HepG2 (cell line): ENCODE measurements around the gene WDR37. TPM values are rescaled to one million over a fixed set of nuclear protein-coding genes. Genes with fewer than 3 reads are reported as not detected.

Experiments
- ERF ChIP-seq: IDR thresholded peaks from 2 replicates; pipeline ENCODE4 v1.6.1; 2018; ENCODE audit warnings: missing biosample characterization, missing genetic modification reagents
- GATA4 ChIP-seq: sonication (generic); IDR thresholded peaks from 2 replicates; pipeline ENCODE4 v1.6.1; 2016; ENCODE audit warnings: antibody characterized with exemption, low read depth, borderline replicate concordance
- MNT ChIP-seq: fragments of 450-650 bp; IDR thresholded peaks from 2 replicates; pipeline ENCODE4 v1.6.1; 2016
- NCOA5 ChIP-seq: sonication (generic); formaldehyde crosslinking; IDR thresholded peaks from 2 replicates; pipeline ENCODE4 v1.4.0; 2020; ENCODE audit warnings: missing genetic modification reagents
- TCF7L2 ChIP-seq: IDR thresholded peaks from 2 replicates; pipeline ENCODE4 v1.6.1; 2011; ENCODE audit warnings: mild to moderate bottlenecking, low read depth, low read length, moderate library complexity
- TEAD3 ChIP-seq: optimal IDR thresholded peaks from 2 replicates; pipeline ENCODE3; 2016; ENCODE audit warnings: borderline replicate concordance
- ZBTB20 ChIP-seq: sonication (generic); formaldehyde crosslinking; IDR thresholded peaks from 2 replicates; pipeline ENCODE4 v1.8.1; 2023; ENCODE audit warnings: missing genetic modification reagents, low read depth, mild to moderate bottlenecking, borderline replicate concordance
- ZBTB44 ChIP-seq: sonication (generic); formaldehyde crosslinking; IDR thresholded peaks from 2 replicates; pipeline ENCODE4 v1.4.0; 2020; ENCODE audit warnings: missing genetic modification reagents
- ZFP90 ChIP-seq: sonication (generic); formaldehyde crosslinking; IDR thresholded peaks from 2 replicates; pipeline ENCODE4 v1.8.0; 2022; ENCODE audit warnings: missing genetic modification reagents, mild to moderate bottlenecking, inconsistent platforms, borderline replicate concordance
- ZNF687 ChIP-seq: sonication (generic); formaldehyde crosslinking; IDR thresholded peaks from 2 replicates; pipeline ENCODE4 v1.5.1; 2020; ENCODE audit warnings: mild to moderate bottlenecking, missing genetic modification reagents, moderate library complexity
- ZNF720 ChIP-seq: sonication (generic); formaldehyde crosslinking; IDR thresholded peaks from 2 replicates; pipeline ENCODE4 v1.4.0; 2020; ENCODE audit warnings: missing genetic modification reagents
- ZNF784 ChIP-seq: sonication (generic); formaldehyde crosslinking; IDR thresholded peaks from 2 replicates; pipeline ENCODE4 v1.5.1; 2020; ENCODE audit warnings: missing genetic modification reagents, mild to moderate bottlenecking, borderline replicate concordance
- polyA plus RNA-seq, 8 experiments: library from polyadenylated mRNA; depleted of rRNA in 3 of 8; stranded (reverse) in 7 of 8; unstranded in 1 of 8; fragments of >200 nt; fragmentation: Illumina TruSeq in 4 of 8; extraction: Trizol in 4 of 8; gene quantifications; 2 replicates each; pipeline versions ENCODE4 v1.2.1 to v1.2.3, GENCODE V29; 2011 to 2016; ENCODE audit warnings: low read depth in 4 of 8, missing spikeins in 1 of 8, mixed read lengths in 1 of 8; ENCODE audit not compliant: insufficient read depth in 1 of 8
- total RNA-seq, 5 experiments: library from RNA; depleted of rRNA; stranded (reverse); fragments of >200 nt; fragmentation: Illumina TruSeq; extraction: Trizol; gene quantifications; 2 replicates each; pipeline ENCODE4 v1.2.3, GENCODE V29; 2016; ENCODE audit warnings: low read depth in 1 of 5
- TF ChIP-seq, protein P1 (sequence below): sonication (generic); formaldehyde crosslinking; IDR thresholded peaks from 2 replicates; pipeline ENCODE4 v1.5.1; 2020; ENCODE audit warnings: mild to moderate bottlenecking, missing genetic modification reagents, borderline replicate concordance

Gene WDR37
- total and polyA plus RNA-seq, 2 of the 13 experiments (the other 11 are each of a cell fraction or from before 2014, with no cell fraction given): 5.9 to 7.5 TPM

- peak; percentile 78; the same call in 1 of the 2 replicates for TF ChIP-seq ZNF784
- TF ChIP-seq, protein P1, sequence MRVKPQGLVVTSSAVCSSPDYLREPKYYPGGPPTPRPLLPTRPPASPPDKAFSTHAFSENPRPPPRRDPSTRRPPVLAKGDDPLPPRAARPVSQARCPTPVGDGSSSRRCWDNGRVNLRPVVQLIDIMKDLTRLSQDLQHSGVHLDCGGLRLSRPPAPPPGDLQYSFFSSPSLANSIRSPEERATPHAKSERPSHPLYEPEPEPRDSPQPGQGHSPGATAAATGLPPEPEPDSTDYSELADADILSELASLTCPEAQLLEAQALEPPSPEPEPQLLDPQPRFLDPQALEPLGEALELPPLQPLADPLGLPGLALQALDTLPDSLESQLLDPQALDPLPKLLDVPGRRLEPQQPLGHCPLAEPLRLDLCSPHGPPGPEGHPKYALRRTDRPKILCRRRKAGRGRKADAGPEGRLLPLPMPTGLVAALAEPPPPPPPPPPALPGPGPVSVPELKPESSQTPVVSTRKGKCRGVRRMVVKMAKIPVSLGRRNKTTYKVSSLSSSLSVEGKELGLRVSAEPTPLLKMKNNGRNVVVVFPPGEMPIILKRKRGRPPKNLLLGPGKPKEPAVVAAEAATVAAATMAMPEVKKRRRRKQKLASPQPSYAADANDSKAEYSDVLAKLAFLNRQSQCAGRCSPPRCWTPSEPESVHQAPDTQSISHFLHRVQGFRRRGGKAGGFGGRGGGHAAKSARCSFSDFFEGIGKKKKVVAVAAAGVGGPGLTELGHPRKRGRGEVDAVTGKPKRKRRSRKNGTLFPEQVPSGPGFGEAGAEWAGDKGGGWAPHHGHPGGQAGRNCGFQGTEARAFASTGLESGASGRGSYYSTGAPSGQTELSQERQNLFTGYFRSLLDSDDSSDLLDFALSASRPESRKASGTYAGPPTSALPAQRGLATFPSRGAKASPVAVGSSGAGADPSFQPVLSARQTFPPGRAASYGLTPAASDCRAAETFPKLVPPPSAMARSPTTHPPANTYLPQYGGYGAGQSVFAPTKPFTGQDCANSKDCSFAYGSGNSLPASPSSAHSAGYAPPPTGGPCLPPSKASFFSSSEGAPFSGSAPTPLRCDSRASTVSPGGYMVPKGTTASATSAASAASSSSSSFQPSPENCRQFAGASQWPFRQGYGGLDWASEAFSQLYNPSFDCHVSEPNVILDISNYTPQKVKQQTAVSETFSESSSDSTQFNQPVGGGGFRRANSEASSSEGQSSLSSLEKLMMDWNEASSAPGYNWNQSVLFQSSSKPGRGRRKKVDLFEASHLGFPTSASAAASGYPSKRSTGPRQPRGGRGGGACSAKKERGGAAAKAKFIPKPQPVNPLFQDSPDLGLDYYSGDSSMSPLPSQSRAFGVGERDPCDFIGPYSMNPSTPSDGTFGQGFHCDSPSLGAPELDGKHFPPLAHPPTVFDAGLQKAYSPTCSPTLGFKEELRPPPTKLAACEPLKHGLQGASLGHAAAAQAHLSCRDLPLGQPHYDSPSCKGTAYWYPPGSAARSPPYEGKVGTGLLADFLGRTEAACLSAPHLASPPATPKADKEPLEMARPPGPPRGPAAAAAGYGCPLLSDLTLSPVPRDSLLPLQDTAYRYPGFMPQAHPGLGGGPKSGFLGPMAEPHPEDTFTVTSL: no peak
- TF ChIP-seq ZBTB20 (CRISPR knock-in tag): no peak
- peak; percentile 86; the same call in 1 of the 2 replicates for TF ChIP-seq GATA4
- TF ChIP-seq MNT: no peak; the same call in none of the 2 replicates
- TF ChIP-seq NCOA5 (CRISPR knock-in tag): peak; percentile 71; the same call in 1 of the 2 replicates
- peak; percentile 75; the same call in 1 of the 2 replicates for TF ChIP-seq ZFP90 (CRISPR knock-in tag)
- peak; percentile 93 for TF ChIP-seq ZNF687 (CRISPR knock-in tag)
- TF ChIP-seq TCF7L2: no peak
- TF ChIP-seq ZBTB44 (CRISPR knock-in tag): 0 out of 2 replicates have a peak, but pooled peaks have one; percentile 62
- peak; percentile 84 for TF ChIP-seq ERF (CRISPR knock-in tag)
- TF ChIP-seq TEAD3 (CRISPR knock-in tag): peak; percentile 65
- no peak for TF ChIP-seq ZNF720 (CRISPR knock-in tag)
These were observed 7.3 kb upstream of the WDR37 start, which contains the start of gene IDI1 (continued) for GRCh38 chr10:1048732-1049424.
